Esophagus squamous epithelium (tissue), 4 donors: ENCODE results near the gene CAB39L.

Experiments
- POLR2A ChIP-seq, 4 donors: fragments of 450-650 bp; IDR thresholded peaks; one replicate each; pipeline ENCODE4 v1.6.1; 2017; ENCODE audit warnings: antibody characterized with exemption in 4 of 4, mild to moderate bottlenecking in 4 of 4, moderate library complexity in 3 of 4
- TF ChIP-seq, protein P1 (sequence below), 6 experiments: fragments of 450-650 bp in 4 of 6; fragments of 200-600 bp in 2 of 6; sonication (generic) in 2 of 6; IDR thresholded peaks; one replicate each; pipeline ENCODE4 v1.5.1; 2016 to 2019; ENCODE audit warnings: antibody characterized with exemption in 6 of 6, mild to moderate bottlenecking in 4 of 6, moderate library complexity in 4 of 6

DNA sequence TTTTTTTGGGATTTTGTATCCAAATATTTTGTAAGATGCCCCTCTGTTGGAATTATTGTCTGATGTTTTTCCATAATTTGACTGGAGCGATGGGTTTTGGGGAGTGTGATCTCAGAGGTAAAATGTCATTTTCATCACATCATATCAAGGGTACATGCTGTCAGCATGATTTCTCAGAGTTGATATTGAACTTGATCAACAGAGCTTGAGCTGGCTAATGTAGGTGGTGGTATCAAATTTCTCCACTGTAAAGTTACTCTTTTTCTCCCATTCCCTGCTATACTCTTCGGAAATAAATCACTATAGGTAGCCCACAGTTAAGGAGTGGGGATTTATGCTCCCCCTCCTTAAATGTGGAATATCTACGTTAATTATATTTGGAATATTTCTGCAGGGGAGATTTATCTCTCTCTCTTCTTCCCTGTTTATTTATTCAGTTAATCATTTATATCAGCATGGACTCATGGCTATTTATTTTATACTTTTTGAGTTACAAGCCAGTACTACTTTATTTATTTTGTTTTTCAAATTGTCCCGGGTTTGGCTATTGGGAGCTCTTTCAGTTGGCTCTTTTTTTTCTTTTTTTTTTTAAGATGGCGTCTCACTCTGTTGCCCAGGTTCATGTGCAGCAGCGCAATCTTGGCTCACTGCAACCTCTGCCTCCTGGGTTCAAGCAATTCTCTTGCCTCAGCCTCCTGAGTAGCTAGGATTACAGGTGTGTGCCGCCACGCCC lies 9.0 kb upstream of the CAB39L start:
- TF ChIP-seq, protein P1, sequence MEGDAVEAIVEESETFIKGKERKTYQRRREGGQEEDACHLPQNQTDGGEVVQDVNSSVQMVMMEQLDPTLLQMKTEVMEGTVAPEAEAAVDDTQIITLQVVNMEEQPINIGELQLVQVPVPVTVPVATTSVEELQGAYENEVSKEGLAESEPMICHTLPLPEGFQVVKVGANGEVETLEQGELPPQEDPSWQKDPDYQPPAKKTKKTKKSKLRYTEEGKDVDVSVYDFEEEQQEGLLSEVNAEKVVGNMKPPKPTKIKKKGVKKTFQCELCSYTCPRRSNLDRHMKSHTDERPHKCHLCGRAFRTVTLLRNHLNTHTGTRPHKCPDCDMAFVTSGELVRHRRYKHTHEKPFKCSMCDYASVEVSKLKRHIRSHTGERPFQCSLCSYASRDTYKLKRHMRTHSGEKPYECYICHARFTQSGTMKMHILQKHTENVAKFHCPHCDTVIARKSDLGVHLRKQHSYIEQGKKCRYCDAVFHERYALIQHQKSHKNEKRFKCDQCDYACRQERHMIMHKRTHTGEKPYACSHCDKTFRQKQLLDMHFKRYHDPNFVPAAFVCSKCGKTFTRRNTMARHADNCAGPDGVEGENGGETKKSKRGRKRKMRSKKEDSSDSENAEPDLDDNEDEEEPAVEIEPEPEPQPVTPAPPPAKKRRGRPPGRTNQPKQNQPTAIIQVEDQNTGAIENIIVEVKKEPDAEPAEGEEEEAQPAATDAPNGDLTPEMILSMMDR (IDR thresholded peaks at IDR 0.05): no peak
- TF ChIP-seq POLR2A (IDR thresholded peaks at IDR 0.05): no peak
